ENCODE results near the gene PLXDC2.

- no peak for TF ChIP-seq EZH2 (IDR thresholded peaks at IDR 0.05; ENCODE audit: borderline replicate concordance)
- no peak for TF ChIP-seq CTCF (IDR thresholded peaks at IDR 0.05; ENCODE audit: poor library complexity)
These were observed 53.1 kb downstream of the PLXDC2 start for GRCh38 chr10:19869370-19869769.

Measured in hepatocyte (in vitro differentiated cells).